ENCODE measurements around the gene VAMP4. TPM values are rescaled to one million over a fixed set of nuclear protein-coding genes. Genes with fewer than 3 reads are reported as not detected.

VAMP4 gene
- total RNA-seq, 1 experiment from 2014 or later: 4.2 TPM

- TF ChIP-seq, protein P1, sequence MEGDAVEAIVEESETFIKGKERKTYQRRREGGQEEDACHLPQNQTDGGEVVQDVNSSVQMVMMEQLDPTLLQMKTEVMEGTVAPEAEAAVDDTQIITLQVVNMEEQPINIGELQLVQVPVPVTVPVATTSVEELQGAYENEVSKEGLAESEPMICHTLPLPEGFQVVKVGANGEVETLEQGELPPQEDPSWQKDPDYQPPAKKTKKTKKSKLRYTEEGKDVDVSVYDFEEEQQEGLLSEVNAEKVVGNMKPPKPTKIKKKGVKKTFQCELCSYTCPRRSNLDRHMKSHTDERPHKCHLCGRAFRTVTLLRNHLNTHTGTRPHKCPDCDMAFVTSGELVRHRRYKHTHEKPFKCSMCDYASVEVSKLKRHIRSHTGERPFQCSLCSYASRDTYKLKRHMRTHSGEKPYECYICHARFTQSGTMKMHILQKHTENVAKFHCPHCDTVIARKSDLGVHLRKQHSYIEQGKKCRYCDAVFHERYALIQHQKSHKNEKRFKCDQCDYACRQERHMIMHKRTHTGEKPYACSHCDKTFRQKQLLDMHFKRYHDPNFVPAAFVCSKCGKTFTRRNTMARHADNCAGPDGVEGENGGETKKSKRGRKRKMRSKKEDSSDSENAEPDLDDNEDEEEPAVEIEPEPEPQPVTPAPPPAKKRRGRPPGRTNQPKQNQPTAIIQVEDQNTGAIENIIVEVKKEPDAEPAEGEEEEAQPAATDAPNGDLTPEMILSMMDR (conservative IDR thresholded peaks at IDR 0.05): no peak
- H2AFZ ChIP-seq (ENCODE audit: low read length): no peak overlapping the region
- H3K4me1 ChIP-seq (ENCODE audit: insufficient read depth, low read length): no peaks in the 10 kb centered on the region; the same call in 1 of the 2 replicates
- H3K18ac ChIP-seq (ENCODE audit: insufficient read length, low read depth, low read length): no peak overlapping the region
- no peak overlapping the region for H4K5ac ChIP-seq (ENCODE audit: insufficient read length, low read depth, low read length)
- H3T11ph ChIP-seq (ENCODE audit: low read length): no peak overlapping the region
- H3K79me1 ChIP-seq (ENCODE audit: insufficient read depth, low read depth, low read length, poor library complexity, severe bottlenecking): no peaks in the 10 kb centered on the region
- H3K9me3 ChIP-seq (ENCODE audit: control insufficient read depth, low read depth, low read length): no peaks in the 10 kb centered on the region
- no CpG with 5 or more reads among the region's 4 CpGs for WGBS (ENCODE audit: extremely low coverage, insufficient read length, low lambda C conversion rate)
- H3K27ac ChIP-seq (ENCODE audit: insufficient read length, low read depth, low read length): no peak overlapping the region
- Mint-ChIP-seq H3K4me1 (peaks cover 16% of the 10 kb centered on the region in 2 experiments), H3K27ac (no peak overlapping the region; a peak in 1 of 7 replicates), H3K9me3 (no peaks in the 10 kb centered on the region; a peak in 1 of 5 replicates), H3K36me3 (ENCODE audit: insufficient read depth in 1 of 3, low read depth in 3 of 3) (no peaks in the 10 kb centered on the region), H3K27me3 (ENCODE audit: low read depth) (no peaks in the 10 kb centered on the region; the same call in 1 of the 2 replicates), H3K4me3 (no peak overlapping the region)
- H2BK15ac ChIP-seq (ENCODE audit: low read depth, low read length): no peak overlapping the region
- H4K91ac ChIP-seq (ENCODE audit: insufficient read length, low read depth, low read length): no peak overlapping the region
- no peaks in the 10 kb centered on the region for H3K79me2 ChIP-seq (ENCODE audit: insufficient read depth, low read length)
- H2BK5ac ChIP-seq (ENCODE audit: insufficient read length, low read length): no peak overlapping the region
- H3K23me2 ChIP-seq (ENCODE audit: insufficient read length, low read depth, low read length, poor library complexity, severe bottlenecking): no peaks in the 10 kb centered on the region
- no peaks in the 10 kb centered on the region for H4K20me1 ChIP-seq (ENCODE audit: control insufficient read depth, insufficient read depth, insufficient read length)
- DNase-seq: no peak
- H3K27me3 ChIP-seq (ENCODE audit: insufficient read depth, low read length): no peaks in the 10 kb centered on the region
- no peak overlapping the region for H2AK5ac ChIP-seq (ENCODE audit: insufficient read length, low read length)
- no peak overlapping the region for H3K9ac ChIP-seq (ENCODE audit: extremely low read depth, insufficient read length, low read length)
- no peak overlapping the region for H3K4me2 ChIP-seq (ENCODE audit: insufficient read depth, insufficient read length, low read length)
- H3K56ac ChIP-seq (ENCODE audit: insufficient read length, low read depth, low read length): no peak overlapping the region
- H3K14ac ChIP-seq (ENCODE audit: insufficient read depth, low read length): no peak overlapping the region
- H2BK20ac ChIP-seq (ENCODE audit: low read depth, low read length, poor library complexity, severe bottlenecking): no peak overlapping the region
- H2BK120ac ChIP-seq (ENCODE audit: low read depth, low read length, poor library complexity, severe bottlenecking): no peak overlapping the region
- H3K23ac ChIP-seq (ENCODE audit: insufficient read length, low read depth, low read length): no peak overlapping the region
- no peak overlapping the region for H2BK12ac ChIP-seq (ENCODE audit: insufficient read length, low read depth, low read length)
- no peak overlapping the region for H3K4ac ChIP-seq (ENCODE audit: low read depth, low read length)
- no peak overlapping the region for H4K8ac ChIP-seq (replicated peaks; ENCODE audit: insufficient read length, low read depth, low read length)
Measured at GRCh38 chr1:171663854-171664575, 77.8 kb downstream of the VAMP4 start.
